T-helper 1 cell treated with Interleukin-12 subunit alpha and Interleukin-12 subunit beta and Interleukin-4 antibody, amounts not matched to agents 30 μg/mL and 1 μg/mL, for 36 hours (primary cell): Measurements from ENCODE around the gene ADAP1.
"Not testable (repeated sequence)": the region's sequence is repeated elsewhere in the genome, so short reads cannot be mapped to it uniquely, and the experiment has no call there.

Source experiments
- H3K27ac Mint-ChIP-seq: one replicate; pipeline ENCODE4 v1.8.0; 2021; ENCODE audit warnings: mild to moderate bottlenecking, mixed read lengths
- H3K27me3 Mint-ChIP-seq: one replicate; pipeline ENCODE4 v1.8.0; 2021; ENCODE audit warnings: low read depth, mixed read lengths
- H3K36me3 Mint-ChIP-seq: one replicate; pipeline ENCODE4 v1.8.0; 2021; ENCODE audit warnings: low read depth, mixed read lengths
- H3K4me1 Mint-ChIP-seq: one replicate; pipeline ENCODE4 v1.8.0; 2021; ENCODE audit warnings: low read depth, mixed read lengths
- H3K4me3 Mint-ChIP-seq: one replicate; pipeline ENCODE4 v1.8.0; 2021; ENCODE audit warnings: mild to moderate bottlenecking, moderate library complexity, mixed read lengths
- H3K9me3 Mint-ChIP-seq: one replicate; pipeline ENCODE4 v1.8.0; 2021; ENCODE audit warnings: mixed read lengths

ADAP1 gene

GRCh38 chr7:960972-961371, 6.5 kb upstream of the ADAP1 start:
- H3K9me3 Mint-ChIP-seq, H3K36me3 Mint-ChIP-seq, H3K27me3 Mint-ChIP-seq, H3K27ac Mint-ChIP-seq, H3K4me1 Mint-ChIP-seq, H3K4me3 Mint-ChIP-seq: not testable (repeated sequence)

DNA sequence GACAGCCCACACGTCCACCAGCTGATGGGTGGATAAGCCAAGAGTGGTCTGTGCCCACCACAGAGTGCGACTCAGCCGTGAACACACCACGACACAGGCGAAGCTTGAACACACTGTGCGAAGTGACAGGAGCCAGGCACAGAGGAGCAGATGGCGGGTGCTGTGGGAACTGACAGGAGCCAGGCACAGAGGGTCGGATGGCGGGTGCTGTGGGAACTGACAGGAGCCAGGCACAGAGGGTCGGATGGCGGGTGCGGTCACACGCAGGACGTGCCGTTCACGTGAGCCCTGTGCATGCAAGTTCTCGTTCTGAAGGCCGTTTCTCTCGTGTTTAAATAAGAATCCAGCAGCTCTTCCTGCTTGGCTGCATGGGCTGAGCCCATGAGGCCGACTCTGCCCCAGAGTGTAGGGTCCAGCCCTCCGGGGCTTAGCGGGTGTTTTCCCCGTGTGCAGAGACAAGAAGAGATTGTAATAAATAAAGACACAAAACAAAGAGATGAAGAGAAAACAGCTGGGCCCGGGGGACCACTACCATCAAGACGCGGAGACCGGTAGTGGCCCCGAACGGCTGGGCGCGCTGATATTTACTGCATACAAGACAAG, 5.9 kb upstream of the ADAP1 start:
- no peak overlapping the region for H3K27ac Mint-ChIP-seq
- H3K9me3 Mint-ChIP-seq, result no peaks in the 10 kb centered on the region
- H3K36me3 Mint-ChIP-seq, result no peaks in the 10 kb centered on the region
- H3K27me3 Mint-ChIP-seq, result peaks cover 9% of the 10 kb centered on the region
- H3K4me3 Mint-ChIP-seq, result no peak overlapping the region
- peaks cover under 1% of the 10 kb centered on the region for H3K4me1 Mint-ChIP-seq

DNA sequence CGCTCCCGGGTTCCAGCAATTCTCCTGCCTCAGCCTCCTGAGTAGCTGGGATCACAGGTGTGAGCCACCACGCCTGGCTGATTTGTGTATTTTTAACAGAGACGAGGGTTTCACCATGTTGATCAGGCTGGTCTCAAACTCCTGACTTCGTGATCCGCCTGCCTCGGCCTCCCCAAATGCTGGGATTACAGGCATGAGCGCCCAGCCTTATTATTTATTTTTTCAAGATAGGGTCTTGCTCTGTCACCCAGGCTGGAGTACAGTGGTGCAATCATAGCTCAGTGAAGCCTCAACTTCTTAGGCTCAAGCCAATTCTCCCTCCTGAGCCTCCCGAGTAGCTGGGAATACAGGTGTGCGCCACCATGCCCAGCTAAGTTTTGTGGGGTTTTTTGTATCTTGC, 5.3 kb upstream of the ADAP1 start:
- H3K4me3 Mint-ChIP-seq, H3K9me3 Mint-ChIP-seq: not testable (repeated sequence)

DNA sequence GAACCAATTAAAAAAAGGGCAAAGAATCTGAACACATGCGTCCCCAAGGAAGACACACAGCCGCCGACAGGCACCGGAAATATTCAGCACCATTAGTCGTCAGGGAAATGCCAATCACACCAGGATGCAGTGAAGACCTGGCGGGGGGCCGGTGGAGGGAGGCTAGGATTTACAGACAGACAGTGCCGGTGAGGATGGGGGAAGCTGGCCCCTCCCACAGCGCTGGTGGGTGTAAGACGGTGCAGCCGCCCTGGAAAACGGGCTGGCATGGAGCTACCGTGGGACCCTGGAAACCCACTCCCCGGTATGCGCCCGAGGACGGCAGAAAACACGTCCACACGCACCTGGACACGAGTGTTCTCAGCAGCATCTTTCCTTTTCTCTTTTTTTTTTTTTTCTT, 4.8 kb upstream of the ADAP1 start:
- no peaks in the 10 kb centered on the region for H3K9me3 Mint-ChIP-seq
- H3K4me1 Mint-ChIP-seq, result peaks cover 3% of the 10 kb centered on the region
- H3K27ac Mint-ChIP-seq, result no peak overlapping the region
- H3K36me3 Mint-ChIP-seq, result no peaks in the 10 kb centered on the region
- H3K27me3 Mint-ChIP-seq, result peaks cover 13% of the 10 kb centered on the region
- H3K4me3 Mint-ChIP-seq, result no peak overlapping the region

More for the DNA sequence above, 5.3 kb upstream of the ADAP1 start:
- not testable (repeated sequence) for H3K4me1 Mint-ChIP-seq, H3K27ac Mint-ChIP-seq, H3K36me3 Mint-ChIP-seq
- peaks cover 13% of the 10 kb centered on the region for H3K27me3 Mint-ChIP-seq

- H3K36me3 Mint-ChIP-seq, result no peaks in the 10 kb centered on the region
- H3K27me3 Mint-ChIP-seq, result peaks cover 11% of the 10 kb centered on the region
Measured at GRCh38 chr7:958221-959200, 4.0 kb upstream of the ADAP1 start.

GRCh38 chr7:957418-958220, 3.1 kb upstream of the ADAP1 start:
- Mint-ChIP-seq H3K27ac (no peak overlapping the region), H3K9me3 (no peaks in the 10 kb centered on the region), H3K4me1 (peaks cover 3% of the 10 kb centered on the region), H3K27me3 (peaks cover 10% of the 10 kb centered on the region), H3K4me3 (no peak overlapping the region), H3K36me3 (no peaks in the 10 kb centered on the region)

More at GRCh38 chr7:958221-959200, 4.0 kb upstream of the ADAP1 start:
- H3K4me1 Mint-ChIP-seq, result peaks cover 3% of the 10 kb centered on the region
- no peak overlapping the region for H3K4me3 Mint-ChIP-seq
- H3K9me3 Mint-ChIP-seq, result no peaks in the 10 kb centered on the region
- no peak overlapping the region for H3K27ac Mint-ChIP-seq

DNA sequence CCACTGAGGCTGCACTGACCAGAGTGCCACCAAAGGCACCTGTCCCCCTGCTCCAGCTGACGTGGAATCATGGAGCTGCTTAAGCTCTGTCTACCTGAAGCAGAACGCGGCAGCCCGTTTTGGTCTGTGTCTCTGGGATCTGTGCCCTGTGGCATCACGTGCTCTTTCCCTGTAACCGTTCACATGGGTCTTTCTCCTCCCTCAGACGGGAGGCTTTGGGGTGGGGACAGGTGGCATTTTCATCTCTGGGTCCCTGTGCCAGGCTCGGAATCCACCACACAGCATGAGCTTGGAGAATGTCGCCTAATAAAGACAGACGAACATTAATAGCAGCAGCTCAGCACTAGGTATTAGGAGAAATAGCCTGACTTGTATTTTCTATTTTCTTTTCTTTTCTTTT, 1.6 kb upstream of the ADAP1 start:
- Mint-ChIP-seq H3K4me3 (peak overlapping the region; percentile 54), H3K36me3 (no peaks in the 10 kb centered on the region), H3K27me3 (peaks cover 12% of the 10 kb centered on the region), H3K9me3 (no peaks in the 10 kb centered on the region), H3K27ac (no peak overlapping the region), H3K4me1 (peaks cover 3% of the 10 kb centered on the region)

GRCh38 chr7:953547-954327, 743 bp downstream of the ADAP1 start:
- H3K4me1 Mint-ChIP-seq, result peaks cover 6% of the 10 kb centered on the region
- no peak overlapping the region for H3K27ac Mint-ChIP-seq
- no peaks in the 10 kb centered on the region for H3K36me3 Mint-ChIP-seq
- peaks cover 12% of the 10 kb centered on the region for H3K27me3 Mint-ChIP-seq
- H3K9me3 Mint-ChIP-seq, result no peaks in the 10 kb centered on the region
- H3K4me3 Mint-ChIP-seq, result peak overlapping the region; percentile 44

DNA sequence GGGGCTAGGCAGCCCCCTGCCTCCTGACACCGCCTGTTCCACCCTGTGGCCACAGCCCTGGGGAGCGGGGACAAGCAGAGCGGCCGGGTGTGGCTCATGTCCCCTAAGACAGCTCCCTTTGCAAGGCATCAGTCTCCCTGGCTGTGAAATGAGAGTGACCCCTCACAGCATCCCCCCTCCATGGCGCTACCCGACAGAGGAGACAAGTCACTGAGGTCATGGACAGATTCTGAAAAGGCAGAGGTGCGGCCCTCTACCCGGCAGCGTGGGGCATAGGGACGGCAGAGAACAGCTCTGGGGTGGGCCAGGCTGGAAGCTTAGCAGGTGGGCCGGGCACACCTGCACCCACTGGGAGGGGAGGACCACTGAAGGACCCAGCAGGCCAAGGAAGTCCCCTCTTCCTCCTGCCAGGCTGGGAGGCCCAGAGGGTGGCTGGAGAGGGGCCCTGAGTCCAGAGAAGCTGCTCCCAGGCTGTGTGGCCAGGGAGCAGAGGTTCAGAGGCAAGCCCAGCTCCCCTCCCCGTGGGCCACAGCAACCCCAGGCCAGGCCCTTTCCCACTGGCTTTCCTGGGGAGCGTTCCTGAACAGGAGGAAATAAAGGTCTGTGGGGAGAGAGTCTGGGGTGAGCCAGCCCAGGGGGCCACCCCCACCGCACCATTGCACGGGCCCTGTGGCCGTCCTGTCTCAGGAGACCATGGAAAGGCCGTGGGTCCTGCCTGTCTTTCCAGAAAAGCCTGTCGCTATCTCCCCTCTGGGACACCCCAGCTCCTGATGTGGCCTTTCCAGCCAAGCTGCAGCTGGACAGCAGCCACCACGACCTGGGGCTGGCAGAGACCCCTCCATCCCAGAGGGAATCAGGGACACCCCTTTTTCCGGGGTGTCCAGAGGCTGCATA, 1.7 kb downstream of the ADAP1 start:
- peak overlapping the region; percentile 7 for H3K4me3 Mint-ChIP-seq
- H3K4me1 Mint-ChIP-seq, result peaks cover 7% of the 10 kb centered on the region
- peaks cover 12% of the 10 kb centered on the region for H3K27me3 Mint-ChIP-seq
- H3K9me3 Mint-ChIP-seq, result no peaks in the 10 kb centered on the region
- no peaks in the 10 kb centered on the region for H3K36me3 Mint-ChIP-seq
- H3K27ac Mint-ChIP-seq, result no peak overlapping the region

DNA sequence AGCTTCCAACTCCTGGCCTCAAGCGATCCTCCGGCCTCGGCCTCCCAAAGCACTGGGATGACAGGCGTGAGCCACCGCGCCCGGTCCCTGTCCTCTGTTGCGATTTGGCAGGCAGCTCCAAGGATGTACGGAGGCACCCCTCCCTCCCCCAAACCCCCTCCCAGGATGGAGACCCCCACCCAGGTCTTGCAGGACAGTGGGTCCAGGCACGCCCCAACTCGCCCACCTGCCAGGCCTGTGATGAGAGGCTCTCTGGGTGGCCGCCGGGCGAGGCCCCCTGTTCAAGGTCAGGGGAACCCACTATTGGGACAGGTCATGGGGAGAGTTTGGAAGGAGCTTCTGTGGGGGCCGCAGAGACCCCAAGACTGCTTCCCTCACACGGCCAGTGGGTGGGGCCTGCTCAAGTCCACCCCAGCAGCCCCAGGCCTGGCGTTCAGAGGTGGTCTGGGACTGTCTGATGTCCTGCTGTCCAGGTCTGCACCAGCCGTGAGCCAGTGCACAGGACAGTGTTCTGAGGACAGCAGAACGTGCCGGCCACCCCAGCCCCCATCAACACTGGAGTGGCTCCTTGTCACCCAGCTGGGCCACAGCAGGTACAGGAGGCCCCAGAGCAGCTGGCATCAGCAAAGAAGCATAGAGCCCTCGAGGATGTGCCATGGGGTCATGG, 2.5 kb downstream of the ADAP1 start:
- Mint-ChIP-seq H3K9me3 (no peaks in the 10 kb centered on the region), H3K4me3 (no peak overlapping the region), H3K36me3 (no peaks in the 10 kb centered on the region), H3K27ac (no peak overlapping the region), H3K27me3 (peaks cover 12% of the 10 kb centered on the region), H3K4me1 (peaks cover 7% of the 10 kb centered on the region)

GRCh38 chr7:949021-949934, 5.2 kb downstream of the ADAP1 start:
- H3K9me3 Mint-ChIP-seq, result no peaks in the 10 kb centered on the region
- peaks cover 3% of the 10 kb centered on the region for H3K27me3 Mint-ChIP-seq
- no peak overlapping the region for H3K4me3 Mint-ChIP-seq
- H3K36me3 Mint-ChIP-seq, result no peaks in the 10 kb centered on the region
- H3K27ac Mint-ChIP-seq, result no peak overlapping the region
- peaks cover 4% of the 10 kb centered on the region for H3K4me1 Mint-ChIP-seq
